Endometrial microvascular endothelial cells (primary cell): Measurements from ENCODE around the gene ABCF2. TPM values are rescaled to one million over a fixed set of nuclear protein-coding genes. Genes with fewer than 3 reads are reported as not detected.

Source experiments
- in situ Hi-C: cut with HindIII; loops from 2 replicates; pipeline ENCODE4 v1.10.0; 2017; ENCODE audit warnings: low sequenced_read_pairs, low pct_unique_long_range_greater_than_20kb; ENCODE audit errors: inconsistent ontology term
- total RNA-seq: library from RNA; depleted of rRNA; stranded (reverse); fragments of >200 nt; gene quantifications from one replicate; pipeline ENCODE4 v1.2.3, GENCODE V29; 2015; ENCODE audit errors: inconsistent ontology term

The ABCF2 gene
- total RNA-seq, 1 donor from 2014 or later, result 89.1 TPM

- in situ Hi-C loops, result loop anchor here (10.0 kb wide), 1 partner anchor 83 kb away; the partner anchor contains the start of genes AGAP3, FASTK and TMUB1
These were observed 59.6 kb downstream of the ABCF2 start, which contains the start of gene GBX1 for GRCh38 chr7:151167197-151167961. GBX1 (minus strand) TSS chr7:151167694; CDS start chr7:151167548, 146 bp downstream.

GRCh38 chr7:151166629-151167196, 60.3 kb downstream of the ABCF2 start:
- in situ Hi-C loops, result loop anchor here (10.0 kb wide), 1 partner anchor 82 kb away; the partner anchor contains the start of genes AGAP3, FASTK and TMUB1

Other genes with a start within 250 kb of the ABCF2 start
- not detected for gene KCNH2, start 248.9 kb downstream of the ABCF2 start, total RNA-seq
- gene NOS3, start 236.2 kb downstream of the ABCF2 start, total RNA-seq, result 37.4 TPM
- gene ATG9B, start 202.7 kb downstream of the ABCF2 start, total RNA-seq, result not detected
- gene ABCB8, start 198.8 kb downstream of the ABCF2 start, total RNA-seq, result 53.2 TPM
- 0.56 TPM for gene ASIC3, start 178.7 kb downstream of the ABCF2 start, total RNA-seq
- gene CDK5, start 169.3 kb downstream of the ABCF2 start, total RNA-seq, result 10.5 TPM
- 212 TPM for gene SLC4A2, start 167.6 kb downstream of the ABCF2 start, total RNA-seq
- 95.0 TPM for gene FASTK, start 146.4 kb downstream of the ABCF2 start, total RNA-seq
- 40.5 TPM for gene TMUB1, start 143.7 kb downstream of the ABCF2 start, total RNA-seq
- gene AGAP3, start 140.7 kb downstream of the ABCF2 start, total RNA-seq, result 52.1 TPM
- not detected for gene GBX1, start 59.5 kb downstream of the ABCF2 start, total RNA-seq
- gene ASB10, start 40.0 kb downstream of the ABCF2 start, total RNA-seq, result not detected
- gene H2BK1, start 16.7 kb downstream of the ABCF2 start, total RNA-seq, result not detected
- 70.0 TPM for gene CHPF2, start 5.3 kb upstream of the ABCF2 start, total RNA-seq
- 2.9 TPM for gene SMARCD3, start 21.5 kb upstream of the ABCF2 start, total RNA-seq
- 30.9 TPM for gene NUB1, start 114.6 kb upstream of the ABCF2 start, total RNA-seq
- not detected for gene WDR86, start 182.8 kb upstream of the ABCF2 start, total RNA-seq
- gene CRYGN, start 212.9 kb upstream of the ABCF2 start, total RNA-seq, result not detected